Endothelial cell of umbilical vein (primary cell): ENCODE data around the gene MRGPRG. TPM values are rescaled to one million over a fixed set of nuclear protein-coding genes. Genes with fewer than 3 reads are reported as not detected.

Source experiments
- BruUV-seq: library from RNA; stranded (reverse); fragments of 400-500 nt; replicated peaks from 2 replicates; lab custom pipeline; 2021; lab: Mats Ljungman, UMichigan
- CTCF ChIA-PET: fragments of 300-600, 350-600 bp; sonication (Branson Sonifier 250); formaldehyde crosslinking; loops from one replicate; lab custom pipeline; 2021; ENCODE audit warnings: antibody characterized with exemption, inconsistent platforms; lab: Charles Lee
- POLR2A ChIA-PET: fragments of 300-600, 350-600 bp; sonication (Branson Sonifier 250); formaldehyde crosslinking; loops from one replicate; lab custom pipeline; 2021; ENCODE audit warnings: antibody characterized with exemption, inconsistent platforms; lab: Charles Lee
- DNase-seq: peaks from one replicate; pipeline ENCODE4 v3.0.0-alpha.2; 2011; ENCODE audit warnings: low read depth, low spot score
- FAIRE-seq: peaks from 2 replicates; lab custom pipeline; 2011; peaks lifted over from hg19 to GRCh38; lab: Jason Lieb, UNC
- H2AFZ ChIP-seq: 2 replicates; pipeline ENCODE4 v1.6.0; 2012; ENCODE audit warnings: low read depth, low read length, control low read depth, inconsistent platforms
- H3K27ac ChIP-seq: 2 replicates; pipeline ENCODE4 v1.5.1; 2011; ENCODE audit warnings: low read depth, mild to moderate bottlenecking, control low read depth, low read length, moderate library complexity; ENCODE audit not compliant: insufficient read depth
- H3K27me3 ChIP-seq, 2 experiments: 2 replicates each; pipeline versions ENCODE4 v1.6.0 to v1.6.1; 2011; ENCODE audit warnings: low read length in 2 of 2, mixed read lengths in 1 of 2; ENCODE audit not compliant: control insufficient read depth in 2 of 2, insufficient read depth in 2 of 2
- H3K36me3 ChIP-seq, 2 experiments: 2 replicates in 1 of 2; 3 replicates in 1 of 2; pipeline ENCODE4 v1.5.1; 2011; ENCODE audit warnings: low read length in 2 of 2, mild to moderate bottlenecking in 1 of 2, moderate library complexity in 1 of 2; ENCODE audit not compliant: control insufficient read depth in 2 of 2, insufficient read depth in 2 of 2; ENCODE audit errors: extremely low read depth in 1 of 2
- H3K4me1 ChIP-seq: 3 replicates; pipeline ENCODE4 v1.5.1; 2011; ENCODE audit warnings: mild to moderate bottlenecking, low read length; ENCODE audit not compliant: control insufficient read depth, insufficient read depth; ENCODE audit errors: extremely low read depth
- H3K4me2 ChIP-seq: 2 replicates; pipeline ENCODE4 v1.6.1; 2011; ENCODE audit warnings: low read length, control low read depth, mixed read lengths; ENCODE audit not compliant: insufficient read depth
- H3K4me3 ChIP-seq, 3 experiments: fragments of 200-600 bp in 1 of 3; sonication (generic), shearing (Covaris generic) in 1 of 3; replicated peaks in 1 of 3; 2 replicates each; pipeline ENCODE4 v1.5.1; 2011 to 2016; ENCODE audit warnings: control low read depth in 3 of 3, low read length in 3 of 3, mild to moderate bottlenecking in 2 of 3, inconsistent platforms in 1 of 3, low read depth in 1 of 3, moderate library complexity in 1 of 3; ENCODE audit not compliant: insufficient read depth in 1 of 3
- H3K79me2 ChIP-seq: 2 replicates; pipeline ENCODE4 v1.6.0; 2012; ENCODE audit warnings: low read length, inconsistent platforms; ENCODE audit not compliant: control insufficient read depth, insufficient read depth
- H3K9ac ChIP-seq: replicated peaks from 2 replicates; pipeline ENCODE3; 2011; ENCODE audit warnings: low read length, control low read depth; ENCODE audit not compliant: insufficient read depth; ENCODE audit errors: extremely low read depth
- H3K9me1 ChIP-seq: replicated peaks from 3 replicates; pipeline ENCODE4 v1.6.0; 2011; ENCODE audit warnings: mild to moderate bottlenecking, low read length; ENCODE audit not compliant: control insufficient read depth, insufficient read depth; ENCODE audit errors: extremely low read depth
- H3K9me3 ChIP-seq: replicated peaks from 2 replicates; pipeline ENCODE4 v1.5.1; 2012; ENCODE audit warnings: low read length, inconsistent platforms; ENCODE audit not compliant: control insufficient read depth, insufficient read depth
- H4K20me1 ChIP-seq: replicated peaks from 2 replicates; pipeline ENCODE3; 2011; ENCODE audit warnings: mild to moderate bottlenecking, low read length; ENCODE audit not compliant: control insufficient read depth, insufficient read depth; ENCODE audit errors: extremely low read depth
- CTCF ChIP-seq, 2 donors: IDR thresholded peaks; 1 replicate in 1 of 2; 2 replicates in 1 of 2; pipeline ENCODE4 v1.5.1; 2011; ENCODE audit warnings: low read length in 2 of 2, mild to moderate bottlenecking in 2 of 2, moderate library complexity in 2 of 2, control low read depth in 1 of 2, inconsistent platforms in 1 of 2, low read depth in 1 of 2; ENCODE audit not compliant: insufficient read depth in 1 of 2; ENCODE audit errors: extremely low read depth in 1 of 2
- EZH2 ChIP-seq: IDR thresholded peaks from 2 replicates; pipeline ENCODE4 v1.6.1; 2012; ENCODE audit warnings: borderline replicate concordance, low read depth, mild to moderate bottlenecking, moderate library complexity, low read length, inconsistent platforms; ENCODE audit not compliant: severe bottlenecking
- FOS ChIP-seq: IDR thresholded peaks from 2 replicates; pipeline ENCODE4 v1.6.1; 2011; ENCODE audit warnings: mild to moderate bottlenecking, low read length, moderate library complexity, borderline replicate concordance; ENCODE audit not compliant: insufficient read depth
- GATA2 ChIP-seq: IDR thresholded peaks from 2 replicates; pipeline ENCODE4 v1.7.0; 2011; ENCODE audit warnings: low read depth, mild to moderate bottlenecking, moderate library complexity, mixed read lengths, low read length; ENCODE audit not compliant: insufficient read length, insufficient read depth
- JUN ChIP-seq: IDR thresholded peaks from 2 replicates; pipeline ENCODE4 v1.6.1; 2011; ENCODE audit warnings: borderline replicate concordance, low read depth; ENCODE audit not compliant: insufficient read length, insufficient read depth
- MAX ChIP-seq: IDR thresholded peaks from 2 replicates; pipeline ENCODE4 v1.6.1; 2011; ENCODE audit not compliant: insufficient read depth, insufficient read length
- MYC ChIP-seq: IDR thresholded peaks from one replicate; pipeline ENCODE4 v1.6.1; 2011; ENCODE audit warnings: mild to moderate bottlenecking, low read depth, low read length
- POLR2A ChIP-seq: IDR thresholded peaks from 2 replicates; pipeline ENCODE4 v1.6.1; 2012; ENCODE audit warnings: low read depth, mild to moderate bottlenecking, control low read depth, low read length
- POLR2AphosphoS5 ChIP-seq: IDR thresholded peaks from 2 replicates; pipeline ENCODE4 v1.6.1; 2012; ENCODE audit warnings: low read depth, mild to moderate bottlenecking, control low read depth, low read length, moderate library complexity; ENCODE audit not compliant: insufficient read depth
- dilution Hi-C: fragments of 300-500 bp; cut with MboI; formaldehyde crosslinking; loops from one replicate; pipeline ENCODE4 v1.15.0; 2019; ENCODE audit warnings: low sequenced_read_pairs; ENCODE audit not compliant: extremely low pct_ligation_motif_present
- intact Hi-C: fragments of 100-400 bp; cut with micrococcal nuclease; formaldehyde crosslinking; loops from one replicate; pipeline ENCODE4 v1.10.0; 2022
- polyA plus RNA-seq, 4 experiments: library from polyadenylated mRNA; depleted of rRNA in 3 of 4; stranded (reverse) in 3 of 4; unstranded in 1 of 4; fragments of >200 nt; gene quantifications; 2 replicates each; pipeline versions ENCODE4 v1.2.1 to v1.2.3, GENCODE V29; 2011 to 2012; ENCODE audit warnings: missing spikeins in 1 of 4
- total RNA-seq: library from RNA; stranded (reverse); gene quantifications from 2 replicates; pipeline ENCODE4 v1.2.3, GENCODE V29; 2021

MRGPRG gene
- total and polyA plus RNA-seq, 2 donors (not counting 3 experiments of a cell fraction or from before 2014, with no cell fraction given): not detected

- dilution Hi-C loops (no loop called here), intact Hi-C loops (no loop called here)
- no peaks in the 10 kb centered on the region for H3K4me1 ChIP-seq
- no peaks in the 10 kb centered on the region for H3K36me3 ChIP-seq
- no peak overlapping the region for H2AFZ ChIP-seq
- ChIA-PET CTCF (no interaction called here), POLR2A (no interaction called here)
- no peak overlapping the region for H3K4me2 ChIP-seq
- no peak overlapping the region for H3K9ac ChIP-seq
- H3K9me3 ChIP-seq: no peaks in the 10 kb centered on the region
- H3K27me3 ChIP-seq: no peaks in the 10 kb centered on the region
- TF ChIP-seq POLR2A (no peak), MYC (no peak), EZH2 (no peak), JUN (no peak), POLR2AphosphoS5 (no peak), CTCF (IDR thresholded peaks at IDR 0.05; ENCODE audit: extremely low read depth in 1 of 2, insufficient read depth in 1 of 2, low read depth in 1 of 2, low read length in 2 of 2) (no peak), GATA2 (no peak), MAX (no peak), FOS (no peak)
- DNase-seq (no peak), FAIRE-seq (no peak)
- BruUV-seq: no TSS peak
- no peaks in the 10 kb centered on the region for H3K9me1 ChIP-seq
- H3K27ac ChIP-seq: no peak overlapping the region
- no peaks in the 10 kb centered on the region for H4K20me1 ChIP-seq
- no peaks in the 10 kb centered on the region for H3K79me2 ChIP-seq
- no peak overlapping the region for H3K4me3 ChIP-seq
Measured at GRCh38 chr11:3175194-3175593, 43.4 kb downstream of the MRGPRG start.
